Stimulated activated CD8-positive, alpha-beta memory T cell treated with anti-CD3 and anti-CD28 coated beads, Interleukin-12 subunit alpha, Interleukin-12 subunit beta, amount 100 ng/mL, for 1 hour (primary cell): ENCODE data around the gene FYN.
"Not testable (repeated sequence)": the region's sequence is repeated elsewhere in the genome, so short reads cannot be mapped to it uniquely, and the experiment has no call there.

Source experiments
- DNase-seq: peaks from one replicate; pipeline ENCODE4 v3.0.0-alpha.2; 2020; ENCODE audit warnings: low read depth

FYN gene

GRCh38 chr6:111789598-111789997 is 83.7 kb downstream of the FYN start:
- no peak for DNase-seq

GRCh38 chr6:111788379-111789276 is 84.6 kb downstream of the FYN start:
- DNase-seq, result no peak

DNA sequence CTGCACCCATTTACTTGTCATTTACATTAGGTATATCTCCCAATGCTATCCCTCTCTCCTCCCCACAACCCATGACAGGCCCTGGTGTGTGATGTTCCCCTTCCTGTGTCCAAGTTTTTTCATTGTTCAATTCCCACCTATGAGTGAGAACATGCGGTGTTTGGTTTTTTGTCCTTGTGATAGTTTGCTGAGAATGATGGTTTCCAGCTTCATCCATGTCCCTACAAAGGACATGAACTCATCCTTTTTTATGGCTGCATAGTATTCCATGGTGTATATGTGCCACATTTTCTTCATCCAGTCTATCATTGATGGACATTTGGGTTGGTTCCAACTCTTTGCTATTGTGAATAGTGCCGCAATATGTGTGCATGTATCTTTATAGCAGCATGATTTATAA is 87.1 kb downstream of the FYN start:
- DNase-seq, result not testable (repeated sequence)

DNA sequence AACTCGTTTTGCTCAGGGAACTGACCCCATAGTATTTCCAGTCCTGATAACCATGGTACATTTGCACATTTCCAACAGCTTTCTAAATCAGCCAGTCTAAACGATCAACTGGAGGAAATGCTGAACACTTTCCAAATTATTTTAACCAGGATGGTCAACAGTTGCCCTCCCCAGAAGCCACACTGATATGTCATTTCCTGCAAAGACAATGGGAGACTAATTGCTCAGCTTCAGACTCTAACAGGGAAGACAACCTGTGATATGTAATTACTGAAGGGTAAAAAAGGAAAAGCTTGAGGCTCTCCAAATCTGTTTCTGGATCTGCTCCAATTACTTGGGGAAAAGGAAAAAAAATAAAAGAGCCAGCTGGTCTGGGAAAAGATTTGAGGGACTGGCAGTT is 88.8 kb downstream of the FYN start:
- no peak for DNase-seq

DNA sequence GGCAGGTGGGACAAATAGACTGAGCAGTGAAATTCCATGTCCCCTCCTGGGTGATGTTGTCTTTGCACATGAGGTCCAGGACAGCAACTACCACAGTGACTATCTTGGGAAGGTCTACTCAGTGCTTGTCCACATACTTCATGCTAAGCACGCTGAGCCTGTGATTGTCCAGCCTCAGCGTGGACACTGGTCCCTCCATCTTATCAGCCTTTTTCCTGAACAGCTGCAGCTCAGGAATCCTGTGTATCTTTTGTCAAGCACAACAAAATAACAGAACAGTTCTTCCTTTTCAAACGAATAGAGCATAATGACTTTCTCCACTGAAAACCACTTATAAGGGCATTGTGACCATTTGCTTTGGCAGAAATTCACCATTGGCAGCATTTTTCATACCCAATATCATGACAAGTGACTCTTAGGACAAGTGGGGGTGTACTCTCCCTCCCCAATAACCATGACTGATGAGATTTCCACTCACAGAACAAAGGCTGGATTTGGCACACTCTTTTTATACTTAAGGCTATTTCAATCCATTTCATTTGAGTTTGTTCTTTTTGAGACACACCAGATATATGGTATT is 90.3 kb downstream of the FYN start:
- DNase-seq, result no peak

DNA sequence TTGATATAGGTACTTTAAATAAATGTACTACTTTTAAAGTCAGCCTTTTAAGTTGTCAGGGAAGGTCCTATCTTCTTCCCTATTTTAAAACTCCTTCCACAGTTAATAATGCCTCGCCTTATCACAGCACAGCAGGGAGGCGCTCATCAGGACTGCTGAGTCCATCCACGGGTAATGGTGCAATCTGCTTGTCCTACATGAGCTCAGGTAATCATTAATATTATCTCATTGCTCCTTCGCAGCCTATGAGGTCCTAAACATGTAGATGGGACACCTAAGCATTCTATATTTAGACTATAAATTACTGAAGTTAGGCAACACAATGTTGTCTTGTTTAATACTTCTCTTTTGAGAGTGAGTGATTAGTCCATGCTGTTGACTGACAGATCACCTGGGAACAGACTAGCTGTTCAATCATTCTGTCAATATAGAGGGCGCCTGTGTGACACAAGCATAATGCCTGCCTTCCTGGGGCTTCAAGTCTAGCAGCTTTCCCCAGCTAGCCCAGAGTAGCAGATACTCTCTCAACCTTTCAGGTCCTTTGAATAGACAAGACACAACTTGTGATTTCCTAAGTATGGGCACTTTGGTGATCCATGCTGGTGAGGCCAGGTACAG is 91.0 kb downstream of the FYN start:
- no peak for DNase-seq

- DNase-seq, result no peak
These were observed 92.1 kb downstream of the FYN start for GRCh38 chr6:111781041-111781708.

DNA sequence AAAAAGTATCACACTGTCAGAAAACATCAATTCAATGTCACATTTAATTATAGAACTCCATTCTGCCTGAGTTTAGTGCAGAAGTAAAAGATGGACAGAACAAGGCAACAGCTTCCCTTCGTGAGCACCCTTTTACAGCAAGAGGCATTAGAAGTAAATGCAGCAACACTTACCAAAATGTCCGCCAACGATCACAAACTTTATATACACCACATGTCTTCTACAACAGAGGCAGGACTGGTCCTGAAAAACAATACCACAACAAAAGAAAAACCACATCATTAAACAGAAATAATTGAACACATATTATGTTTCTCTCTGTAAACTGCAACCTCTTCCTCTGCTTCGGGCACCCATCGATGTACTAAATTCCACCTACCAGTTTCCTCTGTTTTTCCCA is 92.9 kb downstream of the FYN start:
- no peak for DNase-seq

DNA sequence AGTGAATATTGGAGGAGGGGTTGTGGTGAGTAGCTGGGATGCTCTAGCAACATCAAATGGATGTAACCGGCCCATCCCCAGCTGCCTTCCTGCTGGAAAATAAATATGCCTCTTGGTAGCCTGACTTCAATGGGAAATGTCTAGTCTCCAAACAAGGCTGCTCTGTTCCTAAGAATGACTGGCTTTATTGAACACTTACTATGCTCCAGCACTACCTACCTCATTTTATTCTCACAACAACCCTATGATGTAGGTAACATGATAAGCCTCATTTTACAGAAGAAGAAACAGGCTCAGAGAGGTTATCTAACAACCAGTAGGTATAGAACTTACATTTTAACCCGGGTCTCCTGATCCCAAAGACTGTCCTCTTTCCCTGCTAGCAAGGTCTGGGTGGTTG is 93.6 kb downstream of the FYN start:
- DNase-seq, result no peak

DNA sequence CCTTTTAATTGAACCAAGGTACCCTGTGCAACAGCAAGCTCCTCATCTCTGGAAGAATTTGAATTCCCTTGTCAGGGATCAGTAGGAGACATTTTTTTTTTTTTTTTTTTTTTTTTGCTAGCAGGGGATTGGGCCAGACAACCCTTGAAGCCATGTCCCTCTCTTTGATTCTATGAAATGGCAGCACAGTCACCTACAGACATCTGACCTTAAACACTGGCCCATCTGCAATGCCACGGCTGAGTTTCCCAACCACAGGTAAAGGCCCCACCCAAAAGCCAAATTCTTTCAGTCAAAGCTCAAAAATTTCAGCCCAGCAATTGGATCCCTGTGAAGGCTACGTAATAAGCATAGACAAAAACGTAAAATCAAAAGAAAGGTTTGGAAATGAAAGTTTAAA is 94.2 kb downstream of the FYN start:
- no peak for DNase-seq

GRCh38 chr6:111777357-111777756 is 95.9 kb downstream of the FYN start:
- no peak for DNase-seq

DNA sequence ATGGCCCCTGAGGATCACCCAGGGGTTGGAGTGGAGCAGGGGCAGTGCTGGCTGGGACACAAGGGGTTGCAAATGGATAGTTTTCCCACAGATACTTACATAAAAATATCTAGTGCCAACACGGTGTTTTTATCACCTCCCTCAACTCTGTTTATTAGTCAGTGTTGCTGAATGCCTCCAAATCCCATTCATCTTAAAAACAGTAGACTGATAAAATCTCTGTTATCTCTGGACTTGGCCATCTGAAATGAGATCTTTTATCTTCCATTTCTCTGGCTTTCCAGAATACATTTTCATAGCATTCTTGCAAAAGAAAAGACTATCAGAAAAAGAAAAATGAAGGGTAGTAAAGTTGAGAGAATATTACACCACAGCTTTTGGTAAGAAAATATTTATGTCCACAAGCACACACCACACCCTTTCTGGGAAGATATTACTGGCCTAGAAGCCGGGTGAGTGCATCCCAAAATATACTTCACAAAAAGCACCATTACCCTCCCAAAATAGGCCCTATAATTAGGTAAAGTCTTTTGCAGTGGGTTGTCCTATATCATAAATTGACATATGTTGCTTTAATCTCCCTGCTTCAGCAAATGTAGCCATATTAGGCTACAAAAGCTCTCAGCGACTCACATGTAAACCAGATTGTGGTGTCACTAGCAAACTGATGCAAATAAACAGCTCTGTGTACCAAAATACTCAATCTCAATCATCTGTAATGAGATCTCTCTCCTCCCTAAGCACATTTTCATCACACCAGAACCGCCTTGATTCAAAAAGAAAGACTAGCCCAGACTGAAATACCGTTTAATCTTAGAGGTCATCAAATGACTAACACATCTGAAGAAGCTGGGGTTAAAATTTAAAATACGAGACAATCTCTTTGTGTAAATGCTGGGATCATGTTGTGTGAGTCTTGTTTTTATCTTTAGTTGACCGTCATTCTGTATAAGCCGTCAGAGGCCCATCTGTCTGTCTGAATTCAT is 96.7 kb downstream of the FYN start:
- DNase-seq, result no peak

GRCh38 chr6:111775145-111775922 is 97.9 kb downstream of the FYN start:
- DNase-seq, result no peak

- DNase-seq, result no peak
These were observed 98.9 kb downstream of the FYN start for GRCh38 chr6:111774346-111774703.

DNA sequence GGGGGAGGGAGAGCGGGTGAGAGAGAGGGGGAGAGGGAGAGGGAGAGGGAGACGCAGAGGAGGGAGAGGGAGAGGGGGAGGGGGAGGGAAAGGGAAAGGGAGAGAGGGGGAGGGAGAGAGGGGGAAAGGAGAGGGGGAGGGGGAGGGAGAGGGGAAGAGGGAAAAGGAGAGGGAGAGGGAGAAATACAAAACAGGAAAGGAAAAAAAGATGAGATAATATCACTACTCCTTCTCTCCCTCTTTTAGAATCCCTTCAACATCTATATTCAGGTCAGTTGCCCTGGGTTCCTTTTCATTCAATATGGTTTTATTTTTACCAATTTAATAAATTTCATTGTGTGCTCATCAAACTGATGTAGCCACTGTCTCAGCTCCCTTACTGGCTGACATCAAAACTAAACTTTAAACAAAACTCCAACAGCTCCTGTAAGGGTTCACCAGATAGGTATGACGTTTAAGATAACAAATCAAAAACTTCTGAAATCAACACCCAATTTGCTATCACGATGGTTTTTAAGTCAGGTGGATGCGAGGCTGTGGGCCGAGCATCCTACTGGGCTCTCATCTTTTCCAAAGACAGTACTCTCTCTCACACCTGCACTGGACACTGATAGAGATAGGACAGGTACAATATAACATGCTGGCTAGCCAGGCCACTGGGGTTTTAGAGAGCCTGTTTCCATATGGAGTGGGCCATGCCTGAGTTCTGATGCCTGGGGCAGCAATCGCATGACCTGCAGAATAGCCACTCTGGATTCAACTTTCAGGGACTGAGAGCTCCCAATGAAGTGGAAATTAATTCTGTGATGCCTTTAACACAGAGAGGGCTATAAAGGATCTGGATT is 99.5 kb downstream of the FYN start:
- DNase-seq, result no peak

DNA sequence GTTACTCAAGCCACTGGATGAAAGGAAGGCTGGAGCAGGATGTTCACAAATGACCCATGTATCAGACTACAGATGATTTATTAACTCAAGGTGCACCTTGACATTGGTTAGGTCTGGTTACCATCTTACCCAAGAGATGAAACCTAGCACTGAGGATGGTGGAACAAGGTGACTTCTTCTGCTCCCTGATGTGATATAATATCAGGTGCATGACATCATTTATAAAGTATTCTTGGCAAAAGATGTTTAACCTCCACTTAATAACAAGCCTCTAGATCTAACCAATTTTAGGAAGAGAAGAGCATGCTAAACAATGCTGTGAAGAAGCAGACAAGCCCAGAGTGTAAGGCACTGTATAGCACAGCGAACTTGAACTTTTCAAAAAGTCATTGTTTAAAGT is 100.9 kb downstream of the FYN start:
- no peak for DNase-seq

DNA sequence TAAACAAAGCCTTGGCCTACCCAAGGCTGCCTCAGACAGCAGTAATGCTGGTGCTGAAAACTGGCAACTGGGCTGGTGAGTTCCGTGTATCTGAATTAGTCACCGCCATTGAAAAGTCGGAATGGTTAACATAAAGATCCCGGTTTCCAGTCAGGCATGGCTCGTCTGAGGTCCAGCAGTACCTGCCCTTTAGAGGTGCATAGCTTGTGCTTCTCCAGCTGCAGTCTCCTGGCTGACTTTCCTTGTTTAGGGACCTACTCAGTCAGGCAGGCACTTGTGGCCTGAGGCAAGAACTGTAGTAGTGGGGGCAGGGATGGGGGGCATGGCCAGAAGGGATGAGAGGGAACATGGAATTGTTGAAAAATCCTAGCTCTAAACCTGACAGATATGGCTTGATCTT is 101.6 kb downstream of the FYN start:
- DNase-seq, result no peak

GRCh38 chr6:111771094-111771432 is 102.2 kb downstream of the FYN start:
- no peak for DNase-seq

- DNase-seq, result no peak
These were observed 102.8 kb downstream of the FYN start for GRCh38 chr6:111770263-111771093.
